ENCODE measurements around the gene LCE3A. TPM values are rescaled to one million over a fixed set of nuclear protein-coding genes. Genes with fewer than 3 reads are reported as not detected.
"Not testable (repeated sequence)": the region's sequence is repeated elsewhere in the genome, so short reads cannot be mapped to it uniquely, and the experiment has no call there.

LCE3A gene, protein sequence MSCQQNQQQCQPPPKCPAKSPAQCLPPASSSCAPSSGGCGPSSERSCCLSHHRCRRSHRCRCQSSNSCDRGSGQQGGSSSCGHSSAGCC
- not detected in 2 replicates for total RNA-seq

DNA sequence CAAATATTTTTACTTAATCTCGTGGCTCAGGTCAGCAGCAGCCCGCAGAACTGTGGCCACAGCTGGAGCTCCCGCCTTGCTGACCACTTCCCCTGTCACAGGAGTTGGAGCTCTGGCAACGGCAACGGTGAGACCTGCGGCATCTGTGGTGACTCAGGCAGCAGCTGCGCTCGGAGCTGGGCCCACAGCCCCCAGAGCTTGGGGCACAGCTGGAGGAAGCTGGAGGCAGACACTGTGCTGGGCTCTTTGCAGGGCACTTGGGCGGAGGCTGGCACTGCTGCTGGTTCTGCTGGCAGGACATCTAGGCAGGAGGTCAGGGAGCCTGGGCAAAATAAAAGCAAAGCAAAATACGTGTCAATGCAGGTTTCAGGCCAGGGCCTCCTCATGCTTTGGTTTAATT lies at the start of gene LCE3A:
Gene LCE3A, minus strand, starts transcription at position 301 of the 400 bp plus-strand sequence. Its CDS starts 0 bp downstream, at position 301.
- intact Hi-C loops (cut with micrococcal nuclease): no loop called here

DNA sequence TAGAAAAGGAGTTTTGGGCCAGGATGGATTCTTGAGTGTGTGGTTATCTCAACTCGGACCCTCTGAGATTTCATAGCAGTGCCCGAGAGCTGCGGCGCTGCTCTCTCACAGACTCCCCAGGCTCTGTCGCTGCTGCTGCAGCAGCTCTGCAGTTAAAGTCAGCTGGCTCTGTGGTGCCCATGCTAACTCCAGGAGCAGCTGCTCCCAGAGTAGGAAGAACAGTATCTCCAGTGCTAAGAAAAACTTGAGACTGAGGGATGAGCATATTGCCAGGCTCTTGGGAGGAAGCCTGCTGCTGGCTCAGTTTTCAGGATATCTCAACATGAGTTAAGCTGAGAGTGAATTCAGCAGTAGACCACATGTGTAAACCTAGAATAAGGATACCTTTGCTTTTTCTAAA lies 44.7 kb upstream of the LCE3A start:
- intact Hi-C loops (cut with micrococcal nuclease): no loop called here

DNA sequence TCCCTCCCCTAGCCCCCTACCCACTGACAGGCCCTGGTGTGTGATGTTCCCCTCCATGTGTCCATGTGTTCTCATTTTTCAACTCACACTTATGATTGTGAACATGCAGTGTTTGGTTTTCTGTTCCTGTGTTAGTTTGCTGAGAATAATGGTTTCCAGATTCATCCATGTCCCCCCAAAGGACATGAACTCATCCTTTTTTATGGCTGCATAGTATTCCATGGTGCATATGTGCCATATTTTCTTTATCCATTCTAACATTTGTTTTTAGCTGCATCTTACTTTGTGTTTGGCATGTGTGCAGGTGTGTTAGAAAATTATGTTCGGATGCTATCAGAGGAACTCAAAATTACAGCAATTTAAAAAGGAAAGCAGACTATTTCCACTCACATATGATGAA lies 43.3 kb upstream of the LCE3A start:
- intact Hi-C loops (cut with micrococcal nuclease): not testable (repeated sequence)

DNA sequence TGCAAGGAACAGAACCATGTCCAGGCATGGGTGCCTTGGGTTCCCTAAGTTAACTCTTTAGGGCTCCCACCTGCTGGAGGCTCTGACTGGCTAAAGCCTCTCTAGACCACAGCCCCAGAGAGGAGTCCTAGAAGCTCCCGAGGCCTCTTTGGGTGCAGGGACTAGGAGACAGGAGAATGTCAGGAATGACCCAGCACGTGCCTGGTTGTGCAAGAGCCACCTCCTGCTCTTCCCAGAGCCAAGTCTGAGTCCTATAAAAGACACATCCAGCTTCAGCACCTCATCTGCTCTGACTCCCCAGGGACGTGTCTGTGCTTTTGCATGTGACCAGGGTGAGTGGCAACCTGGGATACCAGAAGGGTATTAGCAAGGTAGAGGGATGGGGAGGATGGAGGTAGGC lies 40.2 kb upstream of the LCE3A start, which contains the start of gene LCE2D:
Gene LCE2D, plus strand, starts transcription at position 283 of the 400 bp plus-strand sequence. CDS start 726 bp downstream, outside the sequence.
- intact Hi-C loops (cut with micrococcal nuclease): no loop called here

DNA sequence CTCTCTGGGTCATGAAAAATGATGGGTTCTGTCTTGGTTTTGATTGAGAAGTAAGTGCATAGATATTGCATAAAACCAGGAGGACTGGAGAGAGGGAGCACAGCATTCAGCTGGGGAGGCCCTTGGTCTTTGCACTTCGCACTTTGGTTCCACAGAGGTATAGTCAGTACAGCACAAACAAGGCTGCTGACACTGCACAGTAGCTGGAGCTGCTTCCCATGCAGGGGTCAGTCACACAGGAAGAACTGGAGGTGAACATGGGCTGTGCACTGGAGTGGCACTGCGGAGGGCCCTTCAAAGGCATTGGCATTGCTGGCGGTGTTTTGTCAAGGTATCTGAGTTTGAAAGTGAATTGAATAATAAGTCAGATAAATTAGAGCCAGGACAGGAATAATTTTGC lies 35.7 kb upstream of the LCE3A start:
- intact Hi-C loops (cut with micrococcal nuclease): no loop called here

DNA sequence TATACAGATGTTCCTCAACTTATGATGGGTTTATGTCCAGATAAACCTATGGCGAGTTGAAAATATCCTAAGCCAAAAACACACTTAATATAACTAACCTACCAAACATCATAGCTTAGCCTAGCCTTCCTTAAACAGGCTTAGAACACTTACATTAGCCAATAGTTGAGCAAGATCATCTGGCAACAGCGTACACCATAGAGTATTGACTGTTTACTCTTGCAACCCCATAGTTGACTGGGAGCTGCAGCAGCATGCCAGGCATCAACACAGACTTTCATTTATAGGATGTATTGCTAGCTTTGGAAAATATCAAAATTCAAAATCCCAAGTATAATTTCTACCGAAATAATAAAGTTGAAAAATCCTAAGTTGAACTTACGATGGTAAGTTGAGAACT lies 34.8 kb upstream of the LCE3A start:
- intact Hi-C loops (cut with micrococcal nuclease): no loop called here

DNA sequence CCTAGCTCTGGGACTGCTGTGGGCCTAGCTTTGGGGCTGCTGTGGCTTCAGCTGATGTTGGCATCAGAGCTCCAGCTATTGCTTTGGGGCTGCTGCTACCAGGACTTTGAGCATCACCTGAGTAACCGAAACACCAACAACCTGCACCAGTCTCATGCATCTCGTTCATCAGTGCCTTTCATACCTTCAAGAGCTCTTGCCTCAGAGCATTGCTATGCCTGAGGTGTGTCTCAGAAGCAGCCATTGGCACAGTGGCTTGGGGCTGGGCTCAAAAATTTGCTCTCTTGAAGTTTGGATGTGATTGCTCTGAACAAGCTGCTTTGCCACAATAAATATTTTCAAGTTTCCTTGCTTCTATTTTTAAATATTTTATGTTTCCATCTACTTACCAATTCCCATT lies 33.6 kb upstream of the LCE3A start:
- intact Hi-C loops (cut with micrococcal nuclease): no loop called here

DNA sequence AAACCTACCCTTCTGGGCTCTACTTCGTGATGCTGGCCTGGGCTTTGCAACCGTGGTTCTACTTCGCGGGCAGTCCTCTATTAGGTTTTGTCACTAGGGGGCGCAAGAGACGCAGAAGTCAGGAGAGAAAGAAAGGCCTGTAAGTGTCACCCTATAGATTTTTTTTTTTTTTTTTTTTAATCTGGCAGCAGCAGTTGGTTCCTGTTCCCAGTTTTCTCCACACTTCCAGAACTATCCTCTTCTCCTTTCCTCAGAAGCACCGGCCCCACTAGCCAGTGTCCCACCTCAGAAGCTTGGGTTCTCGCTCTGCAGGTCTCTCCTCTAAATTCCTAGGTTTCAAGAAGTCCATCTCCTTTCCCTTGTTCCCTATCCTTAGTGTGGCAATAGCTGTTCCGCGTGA lies 31.2 kb upstream of the LCE3A start:
- intact Hi-C loops (cut with micrococcal nuclease): loop anchor here (1.0 kb wide), 2 partner anchors 272 to 569 kb away; no protein-coding TSS in a partner anchor

DNA sequence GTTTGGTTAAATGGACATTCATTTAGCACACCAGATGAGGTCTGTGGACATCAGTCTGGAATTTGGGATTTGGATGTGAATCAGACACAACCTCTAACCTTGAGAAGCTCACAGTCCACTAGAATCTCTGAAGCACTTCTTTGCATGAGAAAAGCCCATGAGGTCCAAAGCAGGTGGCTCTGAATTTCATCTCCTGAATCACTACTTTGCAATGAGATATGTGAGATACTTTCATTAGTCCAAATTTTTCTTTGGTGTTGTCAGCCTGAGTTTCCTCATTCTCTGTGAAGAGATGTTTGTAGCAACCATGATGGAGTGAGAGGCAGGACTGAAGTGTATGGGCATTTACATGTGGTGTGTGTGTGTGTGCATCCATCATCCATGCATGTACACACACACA lies 23.8 kb upstream of the LCE3A start:
- intact Hi-C loops (cut with micrococcal nuclease): no loop called here

DNA sequence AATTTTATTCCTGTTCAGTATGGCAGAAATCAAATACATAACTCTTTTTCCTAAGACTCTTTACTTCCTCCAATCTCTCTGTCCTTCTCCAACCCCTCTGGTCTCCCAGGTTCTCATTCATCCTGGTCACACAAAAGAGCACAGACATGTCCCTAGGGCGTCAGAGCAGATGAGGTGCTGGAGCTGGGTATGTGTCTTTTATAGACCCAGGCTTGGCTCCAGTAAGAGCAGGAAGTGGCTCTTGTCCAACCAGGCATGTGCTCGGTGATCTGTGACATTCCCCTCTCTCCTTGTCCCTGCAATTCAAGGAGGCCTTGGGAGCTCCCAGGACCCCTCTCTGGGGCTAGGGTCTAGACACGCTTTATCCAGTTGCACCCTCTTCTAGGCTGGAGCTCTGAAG lies 22.2 kb upstream of the LCE3A start:
- intact Hi-C loops (cut with micrococcal nuclease): no loop called here

DNA sequence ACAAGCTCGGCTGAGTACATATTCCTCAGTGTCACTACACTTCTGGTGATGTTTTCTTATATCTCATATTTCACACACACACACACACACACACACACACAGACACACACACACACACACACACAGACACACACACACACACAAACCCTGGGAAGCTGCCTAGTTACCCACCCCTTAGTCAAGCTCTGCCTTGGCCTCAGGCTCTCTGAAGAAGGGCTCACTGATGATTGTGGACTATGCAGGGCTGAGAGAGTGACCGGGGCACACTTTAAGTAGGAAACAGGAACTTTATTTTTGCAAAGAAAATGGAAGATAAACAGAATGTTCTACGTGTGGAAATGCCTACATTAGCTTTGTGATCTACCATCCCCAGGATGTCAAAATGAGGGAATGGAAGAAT lies 21.0 kb upstream of the LCE3A start:
- intact Hi-C loops (cut with micrococcal nuclease): no loop called here

DNA sequence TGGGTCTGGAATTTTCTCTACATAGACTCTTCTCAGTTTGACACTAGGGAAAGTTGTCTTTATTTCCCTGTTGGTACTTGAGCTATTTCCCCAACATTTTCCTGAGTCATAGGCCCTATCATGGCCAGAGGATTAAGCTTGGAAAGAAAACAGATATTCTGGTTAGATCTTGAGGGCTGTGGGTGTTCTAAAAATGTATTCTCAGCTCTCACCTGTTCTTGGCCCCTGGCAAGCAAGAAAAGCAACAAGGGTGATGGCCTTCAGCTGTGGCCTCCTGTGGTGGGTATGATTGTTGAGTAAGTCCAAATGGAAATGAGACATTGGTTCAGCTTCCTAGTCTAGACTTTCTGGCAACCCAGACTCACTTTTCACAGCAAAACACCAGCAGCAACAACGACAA lies 17.4 kb upstream of the LCE3A start:
- intact Hi-C loops (cut with micrococcal nuclease): no loop called here

DNA sequence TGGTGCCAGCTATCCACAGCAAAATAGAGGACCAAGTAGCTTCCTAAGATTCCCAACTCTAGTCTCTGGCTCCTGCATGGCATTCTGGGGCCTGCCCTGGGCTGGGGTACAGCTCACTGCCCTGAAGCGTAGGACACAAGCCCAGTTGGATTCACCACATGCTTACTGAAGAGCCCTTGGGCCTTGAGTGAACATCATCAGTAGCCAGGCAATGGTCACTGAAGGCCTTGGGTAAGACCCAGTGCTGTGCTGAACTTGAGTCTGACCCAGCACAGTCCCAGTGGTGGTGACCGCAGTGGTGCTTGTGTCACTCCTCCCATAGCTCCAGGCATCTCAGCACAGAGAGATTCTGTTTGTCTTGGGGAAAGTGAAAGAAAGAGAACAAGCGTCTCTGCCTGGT lies 7.7 kb upstream of the LCE3A start:
- intact Hi-C loops (cut with micrococcal nuclease): no loop called here

DNA sequence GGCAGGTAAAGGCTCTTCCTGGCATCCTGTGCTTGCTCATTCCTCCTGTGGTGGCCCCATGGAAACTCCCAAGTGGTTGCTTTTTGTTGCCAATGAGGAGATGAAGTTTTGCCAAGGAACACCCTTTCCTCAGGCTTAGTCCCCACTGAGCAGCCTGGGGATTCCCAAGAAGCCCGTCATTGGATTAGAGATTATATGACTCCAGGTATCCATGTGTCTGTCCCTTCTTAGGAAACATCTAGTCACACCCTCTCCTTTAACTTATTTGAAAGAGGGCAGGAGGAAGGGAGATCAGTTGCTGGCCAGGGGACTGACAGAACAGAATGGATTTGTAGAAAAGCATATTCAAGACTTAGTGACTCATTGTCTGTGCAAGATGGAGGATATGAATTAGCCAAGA lies 3.8 kb upstream of the LCE3A start:
- intact Hi-C loops (cut with micrococcal nuclease): no loop called here

DNA sequence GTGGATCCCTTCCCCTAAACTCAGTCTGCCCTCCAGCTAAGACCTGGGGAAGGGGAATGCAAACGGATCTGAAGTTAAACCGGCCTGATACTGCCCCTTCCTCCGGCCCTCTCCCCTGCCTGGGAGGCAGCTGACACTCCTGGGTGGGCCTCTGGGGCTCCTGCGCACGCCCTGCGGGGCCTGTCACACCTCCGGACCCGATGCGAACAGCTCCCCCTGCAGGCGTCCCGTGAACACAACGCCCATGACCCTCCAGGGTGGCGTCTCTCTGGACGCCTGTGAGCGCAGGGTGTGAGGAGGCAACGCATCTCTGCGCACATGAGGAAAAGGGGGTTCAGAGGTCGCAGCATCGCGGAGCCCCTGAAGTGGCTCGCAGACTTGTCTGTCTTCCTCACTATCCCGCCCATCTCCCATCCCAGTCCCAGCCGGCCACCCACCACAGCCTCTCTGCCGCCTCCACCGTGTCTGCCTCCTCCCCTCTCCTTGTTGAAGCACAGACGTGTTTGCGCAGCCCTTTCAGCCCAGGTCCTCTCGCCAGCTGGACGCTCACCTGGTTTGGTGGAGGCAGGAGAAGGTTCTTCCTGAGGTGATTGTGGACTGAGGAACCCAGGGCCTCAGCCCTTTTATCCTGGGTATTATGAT lies 421 bp upstream of the LCE3A start:
- intact Hi-C loops (cut with micrococcal nuclease): no loop called here

DNA sequence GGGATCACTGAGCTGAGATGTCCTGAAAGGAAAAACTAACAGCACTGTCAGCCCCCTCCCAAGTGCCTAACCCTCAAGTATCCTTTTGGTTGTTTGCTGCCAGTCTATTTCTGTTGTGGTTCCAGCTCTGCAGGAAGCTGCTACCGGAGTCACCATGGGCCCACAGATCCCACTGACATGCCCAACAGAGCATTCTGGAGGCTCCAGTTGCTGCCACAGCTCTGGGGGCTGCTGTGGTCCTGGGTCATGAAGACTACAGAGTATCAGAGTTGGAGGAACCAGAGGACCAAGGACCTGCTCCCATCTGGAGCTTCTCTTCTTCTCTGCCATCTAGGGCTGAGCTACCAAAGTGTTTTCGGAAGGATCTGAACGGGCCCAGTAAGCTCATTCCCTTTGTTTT lies 910 bp downstream of the LCE3A start:
- intact Hi-C loops (cut with micrococcal nuclease): no loop called here

DNA sequence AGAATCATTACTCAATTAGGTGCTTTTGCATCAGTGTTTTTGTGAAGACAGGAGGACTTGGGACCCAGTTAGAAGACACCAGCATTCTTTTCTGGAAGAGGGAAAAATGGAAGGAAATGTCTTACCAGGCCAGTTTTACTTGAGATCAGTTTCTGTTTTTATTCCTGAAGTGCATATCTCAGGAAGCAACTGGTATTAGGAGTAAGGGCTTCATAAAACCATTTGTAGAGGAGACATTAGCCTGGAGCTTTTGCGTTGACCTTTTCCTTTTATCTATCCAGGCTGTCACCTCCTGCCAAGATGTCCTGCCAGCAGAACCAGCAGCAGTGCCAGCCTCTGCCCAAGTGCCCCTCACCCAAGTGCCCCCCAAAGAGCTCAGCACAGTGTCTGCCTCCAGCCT lies 9.4 kb downstream of the LCE3A start, which contains the start of gene LCE3B:
Gene LCE3B, plus strand, starts transcription at position 301 of the 400 bp plus-strand sequence. Its CDS starts 0 bp downstream, at position 301.
- intact Hi-C loops (cut with micrococcal nuclease): no loop called here

DNA sequence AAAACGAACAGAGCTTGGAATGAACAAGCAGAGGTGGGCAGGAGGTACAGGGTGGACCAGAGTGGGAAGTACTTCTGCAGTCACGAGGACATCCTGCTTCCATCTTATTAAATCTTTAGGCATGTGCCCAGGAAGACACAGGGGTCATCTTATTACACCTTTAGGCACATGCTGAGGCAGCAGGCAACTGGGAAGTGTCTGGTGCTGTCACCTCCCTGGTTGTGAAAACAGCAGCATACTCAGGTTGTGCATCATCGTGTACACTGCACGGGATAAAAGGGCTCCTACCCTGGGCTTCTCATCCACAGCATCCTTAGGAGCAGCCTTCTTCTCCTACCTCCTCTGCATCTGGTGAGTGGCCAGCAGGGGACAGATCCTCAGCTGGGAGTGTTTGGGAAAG lies 23.0 kb downstream of the LCE3A start, which contains the start of gene LCE3C:
Gene LCE3C, plus strand, starts transcription at position 301 of the 400 bp plus-strand sequence. CDS start 498 bp downstream, outside the sequence.
- intact Hi-C loops (cut with micrococcal nuclease): no loop called here

DNA sequence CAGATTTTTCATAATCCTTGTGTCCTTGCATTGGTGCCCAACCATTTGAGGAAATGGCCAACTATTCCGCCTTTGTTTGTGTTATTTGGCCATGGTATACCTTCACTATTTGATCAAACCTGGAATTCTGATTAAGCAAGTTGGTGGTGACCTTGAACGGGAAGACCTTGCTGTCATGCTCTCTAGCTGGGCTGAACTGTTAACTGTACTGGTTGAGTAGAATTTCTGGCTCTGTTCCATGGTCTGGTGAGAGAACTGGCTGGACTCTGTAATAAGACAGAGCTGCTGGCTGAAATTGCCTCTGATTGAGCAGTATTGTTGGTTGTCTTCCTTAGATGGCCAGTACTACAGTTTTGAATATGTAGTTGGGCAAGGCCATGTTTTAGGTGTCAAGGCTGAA lies 25.9 kb downstream of the LCE3A start:
- intact Hi-C loops (cut with micrococcal nuclease): no loop called here

DNA sequence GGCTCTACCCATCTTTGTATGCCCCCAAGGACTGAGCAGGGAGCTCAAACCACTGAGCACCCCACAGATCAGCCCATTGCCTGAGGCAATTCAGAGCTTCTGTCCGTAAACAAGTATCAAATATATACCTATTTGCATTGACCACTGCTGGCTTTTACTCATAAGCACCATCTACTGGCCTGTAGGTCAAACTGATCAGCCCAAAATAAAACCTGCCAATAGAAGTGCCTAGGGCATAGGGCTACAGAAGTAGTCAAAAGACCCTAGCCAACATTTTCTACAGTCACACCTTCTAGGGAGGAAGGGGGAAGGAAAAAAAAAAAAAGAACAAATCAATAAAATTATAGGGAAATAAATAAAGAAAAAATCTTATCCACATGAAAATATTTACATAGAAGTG lies 37.3 kb downstream of the LCE3A start:
- intact Hi-C loops (cut with micrococcal nuclease): no loop called here

DNA sequence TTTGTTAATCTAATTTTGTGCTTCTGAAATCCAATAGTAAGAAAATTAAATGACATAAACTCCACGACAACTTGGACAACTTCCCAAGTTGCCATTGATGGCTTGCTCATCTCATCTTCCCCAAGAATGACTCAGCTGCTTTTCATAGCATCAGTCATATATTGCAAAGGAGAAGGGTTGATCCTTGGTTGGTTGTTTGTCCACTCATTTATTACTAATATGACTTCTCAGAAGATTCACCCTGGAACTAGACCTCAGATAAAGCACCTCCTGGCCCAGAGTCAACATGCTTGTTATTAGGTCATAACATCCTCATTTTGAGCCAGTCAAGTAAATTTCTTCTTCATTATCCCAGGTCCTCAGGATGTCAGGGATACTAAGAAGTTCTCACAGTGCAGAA lies 40.3 kb downstream of the LCE3A start:
- intact Hi-C loops (cut with micrococcal nuclease): no loop called here

DNA sequence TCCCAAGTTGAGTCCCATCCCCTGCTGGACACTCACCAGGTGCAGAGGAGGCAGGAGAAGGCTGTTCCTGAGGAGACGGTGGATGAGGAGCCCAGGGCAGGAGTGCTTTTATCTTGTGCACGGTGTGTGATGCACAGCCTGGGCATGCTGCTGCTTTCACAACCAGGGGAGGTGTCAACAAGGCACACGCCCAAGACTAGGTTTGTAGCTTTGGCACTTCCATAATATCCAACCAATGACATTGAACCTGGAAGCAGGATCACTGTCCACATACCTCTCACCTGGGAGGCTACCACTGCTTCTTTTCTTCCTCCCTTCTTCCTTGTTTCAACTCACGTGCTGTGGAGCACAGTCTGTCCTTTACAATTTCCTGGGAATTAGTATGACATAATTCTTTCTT lies 42.5 kb downstream of the LCE3A start, which contains the start of gene LCE3D:
Gene LCE3D, minus strand, starts transcription at position 84 of the 400 bp plus-strand sequence. CDS start 580 bp downstream, outside the sequence.
- intact Hi-C loops (cut with micrococcal nuclease): no loop called here

DNA sequence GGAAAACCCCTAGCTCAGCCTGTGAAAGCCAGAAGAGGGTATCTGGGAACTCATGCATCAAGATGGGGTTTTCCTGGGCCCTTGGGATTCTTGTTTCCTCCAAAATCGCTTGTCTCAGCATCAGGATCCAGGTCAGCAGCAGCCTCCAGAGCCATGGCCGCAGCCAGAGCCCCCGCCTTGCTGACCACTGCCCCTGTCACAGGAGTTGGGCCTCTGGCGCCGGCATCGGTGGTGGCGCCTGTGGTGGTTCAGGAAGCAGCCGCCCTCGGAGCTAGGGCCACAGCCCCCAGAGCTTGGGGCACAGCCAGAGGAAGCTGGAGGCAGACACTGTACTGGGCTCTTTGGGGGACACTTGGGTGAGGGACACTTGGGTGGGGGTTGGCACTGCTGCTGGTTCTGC lies 43.4 kb downstream of the LCE3A start:
- intact Hi-C loops (cut with micrococcal nuclease): not testable (repeated sequence)
